ENCODE results near the gene SCARB1.

The SCARB1 gene

GRCh38 chr12:124852329-124852831 lies 11.3 kb downstream of the SCARB1 start:
- Histone ChIP-seq H3K27me3 (replicated peaks; ENCODE audit: control insufficient read depth, insufficient read depth, low read length) (no peaks in the 10 kb centered on the region), H3K36me3 (ENCODE audit: control insufficient read depth, insufficient read depth, low read length) (peaks cover 23% of the 10 kb centered on the region), H3K4me3 (replicated peaks; ENCODE audit: low read depth, low read length) (no peak overlapping the region)
- no peak for DNase-seq (ENCODE audit: extremely low read depth, insufficient read length)
- TF ChIP-seq CTCF (IDR thresholded peaks at IDR 0.05; ENCODE audit: insufficient read depth, low read length, poor library complexity, severe bottlenecking), result no peak

- peaks cover 24% of the 10 kb centered on the region for H3K36me3 ChIP-seq (ENCODE audit: control insufficient read depth, insufficient read depth, low read length)
- no peak for DNase-seq (ENCODE audit: extremely low read depth, insufficient read length)
- TF ChIP-seq CTCF (IDR thresholded peaks at IDR 0.05; ENCODE audit: insufficient read depth, low read length, poor library complexity, severe bottlenecking), result no peak
- no peaks in the 10 kb centered on the region for H3K27me3 ChIP-seq (replicated peaks; ENCODE audit: control insufficient read depth, insufficient read depth, low read length)
- H3K4me3 ChIP-seq (replicated peaks; ENCODE audit: low read depth, low read length), result no peak overlapping the region
These were observed 12.3 kb downstream of the SCARB1 start for GRCh38 chr12:124851342-124851741.

GRCh38 chr12:124849382-124849781 lies 14.3 kb downstream of the SCARB1 start:
- no peak for TF ChIP-seq CTCF (IDR thresholded peaks at IDR 0.05; ENCODE audit: insufficient read depth, low read length, poor library complexity, severe bottlenecking)
- Histone ChIP-seq H3K4me3 (replicated peaks; ENCODE audit: low read depth, low read length) (no peak overlapping the region), H3K27me3 (replicated peaks; ENCODE audit: control insufficient read depth, insufficient read depth, low read length) (no peaks in the 10 kb centered on the region), H3K36me3 (ENCODE audit: control insufficient read depth, insufficient read depth, low read length) (peaks cover 25% of the 10 kb centered on the region)
- no peak for DNase-seq (ENCODE audit: extremely low read depth, insufficient read length)

- H3K4me3 ChIP-seq (replicated peaks; ENCODE audit: low read depth, low read length), result no peak overlapping the region
- DNase-seq (ENCODE audit: extremely low read depth, insufficient read length), result no peak
- no peak for TF ChIP-seq CTCF (IDR thresholded peaks at IDR 0.05; ENCODE audit: insufficient read depth, low read length, poor library complexity, severe bottlenecking)
- H3K36me3 ChIP-seq (ENCODE audit: control insufficient read depth, insufficient read depth, low read length), result peaks cover 23% of the 10 kb centered on the region
- H3K27me3 ChIP-seq (replicated peaks; ENCODE audit: control insufficient read depth, insufficient read depth, low read length), result no peaks in the 10 kb centered on the region
These were observed 14.9 kb downstream of the SCARB1 start for GRCh38 chr12:124848621-124849380.

GRCh38 chr12:124847113-124848074 lies 16.3 kb downstream of the SCARB1 start:
- no peak for TF ChIP-seq CTCF (IDR thresholded peaks at IDR 0.05; ENCODE audit: insufficient read depth, low read length, poor library complexity, severe bottlenecking)

More at GRCh38 chr12:124847113-124848074, 16.3 kb downstream of the SCARB1 start:
- Histone ChIP-seq H3K4me3 (replicated peaks; ENCODE audit: low read depth, low read length) (no peak overlapping the region), H3K27me3 (replicated peaks; ENCODE audit: control insufficient read depth, insufficient read depth, low read length) (no peaks in the 10 kb centered on the region), H3K36me3 (ENCODE audit: control insufficient read depth, insufficient read depth, low read length) (peaks cover 21% of the 10 kb centered on the region)
- DNase-seq (ENCODE audit: extremely low read depth, insufficient read length), result no peak

Measured in GM06990 (cell line).